GM19397 (cell line): ENCODE results near the gene ANKRD34C.
"Not testable (repeated sequence)": the region's sequence is repeated elsewhere in the genome, so short reads cannot be mapped to it uniquely, and the experiment has no call there.

Source experiments
- ATAC-seq: cut with Tn5 transposase; IDR thresholded peaks from one replicate; pipeline ENCODE4 v1.9.1; 2021; ENCODE audit warnings: mild to moderate bottlenecking, moderate library complexity; ENCODE audit not compliant: unreplicated experiment

Gene ANKRD34C

GRCh38 chr15:79310985-79311900 is 28.7 kb downstream of the ANKRD34C start, which contains the start of gene TMED3:
Gene TMED3 (plus strand): TSS chr15:79311112. CDS start chr15:79311250, 138 bp downstream.
- peak; percentile 88 for ATAC-seq

GRCh38 chr15:79311901-79312553 is 29.5 kb downstream of the ANKRD34C start:
- ATAC-seq, result no peak

GRCh38 chr15:79314186-79314585 is 31.7 kb downstream of the ANKRD34C start:
- ATAC-seq, result no peak

- no peak for ATAC-seq
Observed at GRCh38 chr15:79314811-79315210, 32.3 kb downstream of the ANKRD34C start.

- no peak for ATAC-seq
Observed at GRCh38 chr15:79315623-79316328, 33.3 kb downstream of the ANKRD34C start.

- no peak for ATAC-seq
Observed at GRCh38 chr15:79316864-79317263, 34.3 kb downstream of the ANKRD34C start.

GRCh38 chr15:79319973-79320372 is 37.5 kb downstream of the ANKRD34C start:
- ATAC-seq, result not testable (repeated sequence)

- ATAC-seq, result no peak
Observed at GRCh38 chr15:79321876-79322275, 39.4 kb downstream of the ANKRD34C start.

GRCh38 chr15:79322306-79322705 is 39.8 kb downstream of the ANKRD34C start:
- no peak for ATAC-seq

- ATAC-seq, result no peak
Observed at GRCh38 chr15:79322945-79323344, 40.4 kb downstream of the ANKRD34C start.

- ATAC-seq, result no peak
Observed at GRCh38 chr15:79329171-79329611, 46.7 kb downstream of the ANKRD34C start.
